Ishikawa (cell line): ENCODE data around the gene TXNRD1.
A peak's percentile ranks its signal among the peaks of the same experiment; 100 is the strongest.

Experiments
- CEBPB ChIP-seq: IDR thresholded peaks from 2 replicates; pipeline ENCODE4 v1.6.1; 2012
- CREB1 ChIP-seq: IDR thresholded peaks from 2 replicates; pipeline ENCODE4 v1.6.1; 2012; ENCODE audit warnings: low read depth
- EGR1 ChIP-seq: IDR thresholded peaks from 2 replicates; pipeline ENCODE4 v1.6.1; 2012
- EP300 ChIP-seq: IDR thresholded peaks from 2 replicates; pipeline ENCODE4 v1.6.1; 2012; ENCODE audit warnings: borderline replicate concordance
- FOXM1 ChIP-seq: IDR thresholded peaks from 2 replicates; pipeline ENCODE4 v1.6.1; 2012; ENCODE audit warnings: low read depth, borderline replicate concordance
- NFIC ChIP-seq: IDR thresholded peaks from 2 replicates; pipeline ENCODE4 v1.6.1; 2012
- RAD21 ChIP-seq: IDR thresholded peaks from 2 replicates; pipeline ENCODE4 v1.6.1; 2012; ENCODE audit warnings: low read depth
- TAF1 ChIP-seq: IDR thresholded peaks from 2 replicates; pipeline ENCODE4 v1.6.1; 2012; ENCODE audit warnings: low read depth, mild to moderate bottlenecking
- TCF12 ChIP-seq: IDR thresholded peaks from 2 replicates; pipeline ENCODE4 v1.6.1; 2012; ENCODE audit warnings: low read depth
- TEAD4 ChIP-seq: IDR thresholded peaks from 2 replicates; pipeline ENCODE4 v1.6.1; 2012
- YY1 ChIP-seq: IDR thresholded peaks from 2 replicates; pipeline ENCODE4 v1.6.1; 2012; ENCODE audit warnings: low read depth
- ZBTB7A ChIP-seq: IDR thresholded peaks from 2 replicates; pipeline ENCODE4 v1.6.1; 2012; ENCODE audit warnings: low read depth
- TF ChIP-seq, protein P1 (sequence below): IDR thresholded peaks from 2 replicates; pipeline ENCODE4 v1.6.1; 2012
- TF ChIP-seq, protein P2 (sequence below): IDR thresholded peaks from 2 replicates; pipeline ENCODE4 v1.6.1; 2012; ENCODE audit warnings: low read depth, mild to moderate bottlenecking
- TF ChIP-seq, protein P3 (sequence below): IDR thresholded peaks from 2 replicates; pipeline ENCODE4 v1.6.1; 2012

Gene TXNRD1

DNA sequence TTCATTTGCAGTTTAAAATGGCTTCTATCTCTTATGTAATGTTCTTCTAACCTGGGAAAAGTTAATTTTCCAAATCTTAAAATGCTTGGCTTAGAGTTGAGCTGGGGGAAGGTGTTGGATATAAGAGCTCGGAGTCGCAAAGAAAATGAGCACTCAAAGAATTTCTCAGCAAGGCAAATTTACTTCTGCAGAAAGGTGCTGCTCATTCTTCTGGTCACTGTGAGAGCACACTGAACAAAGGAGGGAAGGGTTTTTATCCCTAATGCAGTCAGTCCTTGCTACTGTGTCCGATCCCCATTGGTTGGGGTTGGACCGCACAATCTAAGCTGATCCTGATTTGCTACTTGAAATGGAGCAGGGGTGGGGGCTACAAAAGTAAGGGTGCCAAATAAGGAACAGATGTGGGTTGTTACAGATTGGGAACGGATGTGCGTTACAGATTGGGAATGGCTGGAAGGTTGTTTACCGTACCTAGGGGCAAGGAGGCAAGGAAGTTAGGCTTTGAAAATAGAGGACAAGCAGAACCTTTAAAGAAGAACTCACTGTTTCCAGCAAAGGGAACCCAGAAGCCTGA lies 19.4 kb downstream of the TXNRD1 start:
- TF ChIP-seq, protein P1, sequence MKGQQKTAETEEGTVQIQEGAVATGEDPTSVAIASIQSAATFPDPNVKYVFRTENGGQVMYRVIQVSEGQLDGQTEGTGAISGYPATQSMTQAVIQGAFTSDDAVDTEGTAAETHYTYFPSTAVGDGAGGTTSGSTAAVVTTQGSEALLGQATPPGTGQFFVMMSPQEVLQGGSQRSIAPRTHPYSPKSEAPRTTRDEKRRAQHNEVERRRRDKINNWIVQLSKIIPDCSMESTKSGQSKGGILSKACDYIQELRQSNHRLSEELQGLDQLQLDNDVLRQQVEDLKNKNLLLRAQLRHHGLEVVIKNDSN, result 0 out of 2 replicates have a peak, but pooled peaks have one; percentile 32
- TF ChIP-seq RAD21, result no peak

DNA sequence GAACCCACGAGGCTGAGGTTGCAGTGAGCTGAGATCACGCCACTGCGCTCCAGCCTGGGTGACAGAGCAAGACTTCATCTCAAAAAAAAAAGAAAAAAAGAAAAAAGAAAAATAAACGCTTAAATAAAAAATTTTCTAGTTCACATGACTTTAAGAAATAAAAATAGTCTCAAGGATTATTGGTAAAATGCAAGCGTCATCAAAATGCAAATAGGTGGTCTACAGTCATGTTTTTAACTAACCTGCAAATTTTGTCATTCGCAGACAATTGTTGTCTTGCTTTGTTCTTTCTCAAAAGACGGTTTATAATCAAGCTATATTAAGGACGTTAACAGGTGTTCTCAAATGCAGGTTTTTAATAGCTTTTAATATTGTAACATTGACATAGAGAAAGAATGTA lies 22.4 kb downstream of the TXNRD1 start:
- TF ChIP-seq TCF12, result no peak
- no peak for TF ChIP-seq TAF1
- no peak for TF ChIP-seq EGR1
- TF ChIP-seq, protein P2, sequence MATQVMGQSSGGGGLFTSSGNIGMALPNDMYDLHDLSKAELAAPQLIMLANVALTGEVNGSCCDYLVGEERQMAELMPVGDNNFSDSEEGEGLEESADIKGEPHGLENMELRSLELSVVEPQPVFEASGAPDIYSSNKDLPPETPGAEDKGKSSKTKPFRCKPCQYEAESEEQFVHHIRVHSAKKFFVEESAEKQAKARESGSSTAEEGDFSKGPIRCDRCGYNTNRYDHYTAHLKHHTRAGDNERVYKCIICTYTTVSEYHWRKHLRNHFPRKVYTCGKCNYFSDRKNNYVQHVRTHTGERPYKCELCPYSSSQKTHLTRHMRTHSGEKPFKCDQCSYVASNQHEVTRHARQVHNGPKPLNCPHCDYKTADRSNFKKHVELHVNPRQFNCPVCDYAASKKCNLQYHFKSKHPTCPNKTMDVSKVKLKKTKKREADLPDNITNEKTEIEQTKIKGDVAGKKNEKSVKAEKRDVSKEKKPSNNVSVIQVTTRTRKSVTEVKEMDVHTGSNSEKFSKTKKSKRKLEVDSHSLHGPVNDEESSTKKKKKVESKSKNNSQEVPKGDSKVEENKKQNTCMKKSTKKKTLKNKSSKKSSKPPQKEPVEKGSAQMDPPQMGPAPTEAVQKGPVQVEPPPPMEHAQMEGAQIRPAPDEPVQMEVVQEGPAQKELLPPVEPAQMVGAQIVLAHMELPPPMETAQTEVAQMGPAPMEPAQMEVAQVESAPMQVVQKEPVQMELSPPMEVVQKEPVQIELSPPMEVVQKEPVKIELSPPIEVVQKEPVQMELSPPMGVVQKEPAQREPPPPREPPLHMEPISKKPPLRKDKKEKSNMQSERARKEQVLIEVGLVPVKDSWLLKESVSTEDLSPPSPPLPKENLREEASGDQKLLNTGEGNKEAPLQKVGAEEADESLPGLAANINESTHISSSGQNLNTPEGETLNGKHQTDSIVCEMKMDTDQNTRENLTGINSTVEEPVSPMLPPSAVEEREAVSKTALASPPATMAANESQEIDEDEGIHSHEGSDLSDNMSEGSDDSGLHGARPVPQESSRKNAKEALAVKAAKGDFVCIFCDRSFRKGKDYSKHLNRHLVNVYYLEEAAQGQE, result no peak
- no peak for TF ChIP-seq EP300
- no peak for TF ChIP-seq TEAD4
- no peak for TF ChIP-seq YY1
- TF ChIP-seq, protein P1, result no peak
- TF ChIP-seq CREB1, result no peak
- no peak for TF ChIP-seq NFIC
- TF ChIP-seq, protein P3, sequence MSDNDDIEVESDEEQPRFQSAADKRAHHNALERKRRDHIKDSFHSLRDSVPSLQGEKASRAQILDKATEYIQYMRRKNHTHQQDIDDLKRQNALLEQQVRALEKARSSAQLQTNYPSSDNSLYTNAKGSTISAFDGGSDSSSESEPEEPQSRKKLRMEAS, result no peak
- no peak for TF ChIP-seq ZBTB7A
- TF ChIP-seq CEBPB, result no peak
- TF ChIP-seq RAD21, result no peak
- TF ChIP-seq FOXM1, result no peak

DNA sequence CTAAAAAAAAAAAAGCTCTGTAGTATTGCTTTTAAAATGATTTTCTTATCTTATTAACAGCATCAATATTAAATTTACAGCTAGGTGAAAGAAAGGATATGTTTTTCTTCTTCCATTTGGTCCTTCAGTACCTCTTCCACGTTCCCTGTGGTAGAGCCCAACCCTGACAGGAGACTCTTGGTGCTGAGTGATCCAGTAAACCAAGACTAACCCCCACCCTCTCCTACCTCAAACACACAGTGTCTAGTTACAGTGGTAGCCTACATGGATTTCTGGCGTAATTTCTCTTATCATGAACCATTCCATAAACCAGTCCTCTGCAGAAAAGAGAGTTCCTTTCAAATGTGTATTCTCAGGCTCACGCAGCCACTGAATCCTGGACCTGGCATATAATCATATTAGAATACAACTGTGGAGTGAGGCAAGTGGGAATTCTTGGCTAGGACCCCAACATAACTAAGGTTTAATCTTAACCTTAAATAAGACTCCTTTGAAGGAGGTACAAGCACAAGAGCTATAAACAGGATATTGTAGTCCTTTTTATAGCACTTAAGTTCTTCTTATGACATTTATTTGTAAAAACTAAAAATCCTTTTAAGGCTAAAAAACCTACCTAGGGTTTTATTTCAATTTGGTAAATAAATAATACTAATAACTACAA lies 27.1 kb downstream of the TXNRD1 start:
- TF ChIP-seq NFIC, result no peak
- TF ChIP-seq RAD21, result no peak
- no peak for TF ChIP-seq EP300
- TF ChIP-seq, protein P2, result no peak
- TF ChIP-seq EGR1, result no peak
- no peak for TF ChIP-seq CREB1
- TF ChIP-seq FOXM1, result no peak
- TF ChIP-seq ZBTB7A, result no peak
- TF ChIP-seq TAF1, result no peak
- TF ChIP-seq, protein P1, result no peak
- TF ChIP-seq YY1, result no peak
- no peak for TF ChIP-seq TEAD4
- no peak for TF ChIP-seq TCF12
- TF ChIP-seq CEBPB, result no peak
- TF ChIP-seq, protein P3, result no peak

DNA sequence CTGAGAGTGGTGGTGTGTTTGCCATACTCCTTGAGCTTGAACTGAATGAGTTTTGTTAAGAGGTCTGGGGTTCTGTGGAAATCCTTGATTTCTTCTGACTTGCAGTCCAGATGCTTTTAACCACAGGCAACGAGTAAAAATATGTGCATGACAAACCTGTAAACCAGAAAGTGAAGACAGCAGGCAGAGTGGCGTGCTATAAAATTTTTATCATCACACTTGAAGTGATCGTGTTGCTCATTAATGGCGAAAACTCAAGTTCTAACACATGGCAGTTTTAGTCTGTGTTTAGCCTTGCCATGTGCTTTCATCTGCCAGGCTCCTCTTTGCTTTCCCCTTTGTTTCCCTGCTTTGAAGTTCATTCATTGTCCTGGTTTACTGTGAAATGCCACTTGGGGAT lies 28.0 kb downstream of the TXNRD1 start:
- TF ChIP-seq TEAD4, result no peak
- no peak for TF ChIP-seq TCF12
- no peak for TF ChIP-seq EGR1
- TF ChIP-seq CEBPB, result no peak
- TF ChIP-seq EP300, result no peak
- TF ChIP-seq, protein P3, result no peak
- TF ChIP-seq CREB1, result no peak
- TF ChIP-seq FOXM1, result no peak

DNA sequence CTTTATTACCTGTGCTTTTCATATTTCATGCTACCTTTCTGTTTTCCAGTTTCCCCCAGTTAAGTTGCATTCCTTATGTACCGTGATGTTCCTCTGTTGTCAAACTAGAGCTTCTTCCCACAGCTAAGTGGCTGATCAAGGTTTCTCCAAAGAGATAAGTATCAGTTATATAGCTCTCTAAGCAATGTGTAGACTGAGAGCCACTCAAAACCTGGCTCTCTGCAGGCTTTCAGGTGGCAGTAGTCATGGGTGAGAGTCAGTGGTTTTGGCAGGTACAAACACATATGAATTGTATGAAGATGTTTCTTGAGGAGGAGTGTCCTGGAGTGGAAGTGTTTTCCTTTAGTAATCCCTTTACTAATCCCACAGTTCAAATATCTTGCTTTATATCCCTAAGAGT lies 28.4 kb downstream of the TXNRD1 start:
- TF ChIP-seq YY1 (no peak), CEBPB (no peak)
- TF ChIP-seq, protein P2, result no peak
- TF ChIP-seq, protein P3, result no peak
